ENCODE data around the gene EDNRA.

EDNRA gene

DNA sequence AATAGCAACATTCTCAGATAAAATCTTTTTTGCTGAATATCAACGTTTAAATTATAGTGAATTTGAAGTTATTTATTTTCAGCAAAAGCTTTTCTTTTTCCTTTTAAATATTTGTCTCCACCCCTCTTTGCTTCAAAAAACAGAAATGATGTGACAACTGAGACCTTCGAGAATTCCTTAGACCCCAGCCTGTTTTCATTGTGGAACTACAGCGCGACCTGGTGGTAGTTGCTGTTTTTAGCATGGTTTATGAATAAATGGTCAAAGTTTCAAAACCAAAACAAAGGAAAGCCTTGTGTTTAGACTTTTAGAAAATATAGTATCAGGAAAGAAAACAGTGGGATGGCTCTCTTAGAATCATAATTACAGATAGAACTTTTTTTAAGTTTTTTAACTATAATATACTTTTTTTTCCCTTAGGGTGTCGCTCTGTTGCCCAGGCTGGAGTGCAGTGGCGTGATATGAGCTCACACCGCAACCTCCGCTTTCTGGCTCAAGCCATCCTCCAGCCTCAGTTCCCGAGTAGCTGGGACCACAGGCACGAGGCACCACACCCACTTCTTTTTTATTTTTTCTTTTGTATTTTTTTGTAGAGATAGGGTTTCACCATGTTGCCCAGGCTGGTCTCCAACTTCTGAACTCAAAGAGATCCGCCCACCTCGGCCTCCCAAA lies 109.5 kb downstream of the EDNRA start:
- peak; percentile 65 to 67 for DNase-seq

DNA sequence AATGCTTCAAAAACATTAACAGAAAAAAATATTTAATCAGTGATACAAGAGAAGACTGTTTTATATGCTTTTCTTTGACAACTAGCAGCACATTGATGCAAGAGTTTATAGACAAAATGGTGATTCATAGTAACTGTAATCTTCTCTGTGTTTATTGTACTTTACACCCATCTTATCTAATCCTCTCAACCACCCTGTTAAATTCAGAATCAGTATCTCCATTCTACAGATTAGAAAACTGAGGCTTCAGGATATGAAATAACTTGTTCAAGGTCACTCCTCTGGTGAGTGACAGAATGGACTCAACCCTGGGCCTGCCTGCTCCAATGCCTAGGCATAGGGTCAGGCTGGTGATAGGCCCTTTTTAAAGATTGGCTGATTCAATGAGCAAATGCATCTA lies 110.2 kb downstream of the EDNRA start:
- DNase-seq = no peak

DNA sequence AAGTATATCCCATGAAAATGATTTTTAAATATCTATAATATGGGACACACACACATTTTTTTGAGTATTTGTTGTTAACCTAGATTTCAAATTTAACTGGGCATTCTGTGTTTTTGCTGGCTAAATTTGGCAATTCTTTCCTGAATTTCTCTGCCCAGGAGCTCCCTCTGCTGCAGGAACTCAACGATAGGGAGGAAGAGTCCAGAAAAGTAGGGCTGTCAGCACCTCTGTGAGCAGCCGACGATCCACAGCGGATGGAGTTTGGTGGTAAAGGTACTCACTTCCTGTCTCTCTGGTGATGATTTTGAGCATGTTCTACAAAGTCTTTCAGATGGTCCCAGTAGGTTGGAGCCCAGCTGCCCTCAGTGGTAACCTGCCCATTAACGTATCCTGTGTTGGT lies 113.2 kb downstream of the EDNRA start:
- DNase-seq = no peak

Measured in activated T-cell treated with anti-CD3 and anti-CD28 coated beads, Interleukin-2, amount 50 U/mL, for 48 hours (primary cell).